H1 (cell line): ENCODE data around the gene AOPEP. TPM values are rescaled to one million over a fixed set of nuclear protein-coding genes. Genes with fewer than 3 reads are reported as not detected.

Experiments used
- CEBPB ChIP-seq: IDR thresholded peaks from 2 replicates; pipeline ENCODE4 v1.6.1; 2012; ENCODE audit warnings: low read depth, low read length
- CHD7 ChIP-seq: fragments of 300-600 bp; sonication (generic); IDR thresholded peaks from 2 replicates; pipeline ENCODE4 v1.7.1; 2012; ENCODE audit warnings: low read length, moderate library complexity, mild to moderate bottlenecking, inconsistent platforms; ENCODE audit not compliant: insufficient replicate concordance
- CTBP2 ChIP-seq: IDR thresholded peaks from 2 replicates; pipeline ENCODE4 v1.7.0; 2011; ENCODE audit warnings: borderline replicate concordance, mild to moderate bottlenecking, moderate library complexity, mixed read lengths, low read length; ENCODE audit not compliant: insufficient read depth, insufficient read length
- EZH2 ChIP-seq: fragments of 200-600 bp; sonication (generic); IDR thresholded peaks from 2 replicates; pipeline ENCODE4 v1.7.1; 2012; ENCODE audit warnings: low read depth, mild to moderate bottlenecking, moderate library complexity, low read length, inconsistent platforms; ENCODE audit not compliant: severe bottlenecking
- FOSL1 ChIP-seq: IDR thresholded peaks from 2 replicates; pipeline ENCODE4 v1.6.1; 2011; ENCODE audit warnings: mild to moderate bottlenecking, low read depth, low read length, moderate library complexity; ENCODE audit not compliant: insufficient read depth
- HDAC2 ChIP-seq, 2 experiments: fragments of 300-600 bp in 1 of 2; sonication (generic) in 1 of 2; IDR thresholded peaks; 2 replicates each; pipeline ENCODE4 v1.6.1; 2011 to 2012; ENCODE audit warnings: low read depth in 2 of 2, low read length in 2 of 2, mild to moderate bottlenecking in 2 of 2, moderate library complexity in 2 of 2, borderline replicate concordance in 1 of 2, inconsistent platforms in 1 of 2
- NANOG ChIP-seq: IDR thresholded peaks from 2 replicates; pipeline ENCODE4 v1.6.1; 2011; ENCODE audit warnings: low read length, low read depth, mild to moderate bottlenecking, inconsistent platforms; ENCODE audit not compliant: insufficient read depth, poor library complexity, severe bottlenecking
- SP4 ChIP-seq: IDR thresholded peaks from 2 replicates; pipeline ENCODE4 v1.6.1; 2012; ENCODE audit warnings: low read length, inconsistent platforms
- polyA plus RNA-seq, 7 experiments: library from polyadenylated mRNA; depleted of rRNA in 3 of 7; stranded (reverse) in 5 of 7; unstranded in 2 of 7; fragments of >200 nt in 5 of 7; fragments of 200-250 nt in 2 of 7; gene quantifications; 1 replicate in 5 of 7; 2 replicates in 1 of 7; 4 replicates in 1 of 7; pipeline versions ENCODE4 v1.2.1 to v1.2.3, GENCODE V29; 2011 to 2013; ENCODE audit warnings: missing spikeins in 2 of 7, mixed read lengths in 2 of 7
- total RNA-seq: library from RNA; stranded (reverse); fragmentation: NEBNext Ultra II Directional; extraction: Animal tissue kit (Norgen Biotek cat#: 25700); gene quantifications from 2 replicates; pipeline ENCODE4 v1.2.1, GENCODE V29; 2021
- TF ChIP-seq, protein P1 (sequence below): IDR thresholded peaks from 2 replicates; pipeline ENCODE4 v1.6.1; 2011; ENCODE audit warnings: low read depth, mild to moderate bottlenecking, low read length; ENCODE audit not compliant: insufficient read depth

The AOPEP gene
- total and polyA plus RNA-seq, 2 of the 8 experiments (the other 6 are each of a cell fraction or from before 2014, with no cell fraction given) = 6.1 to 14.3 TPM

GRCh38 chr9:95058121-95058785 is 331.8 kb downstream of the AOPEP start (continued):
- no peak for TF ChIP-seq CTBP2
- TF ChIP-seq, protein P1, sequence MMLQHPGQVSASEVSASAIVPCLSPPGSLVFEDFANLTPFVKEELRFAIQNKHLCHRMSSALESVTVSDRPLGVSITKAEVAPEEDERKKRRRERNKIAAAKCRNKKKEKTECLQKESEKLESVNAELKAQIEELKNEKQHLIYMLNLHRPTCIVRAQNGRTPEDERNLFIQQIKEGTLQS = no peak
- no peak for TF ChIP-seq HDAC2 (IDR thresholded peaks at IDR 0.05; ENCODE audit: borderline replicate concordance in 1 of 2, low read depth in 2 of 2, low read length in 2 of 2)
- TF ChIP-seq CEBPB = no peak
- no peak for TF ChIP-seq CHD7
- TF ChIP-seq FOSL1 = no peak
- no peak for TF ChIP-seq SP4
- no peak for TF ChIP-seq EZH2
- TF ChIP-seq NANOG = no peak
